ENCODE data around the gene OR5K4.
"Not testable (repeated sequence)": the region's sequence is repeated elsewhere in the genome, so short reads cannot be mapped to it uniquely, and the experiment has no call there.

OR5K4 gene

DNA sequence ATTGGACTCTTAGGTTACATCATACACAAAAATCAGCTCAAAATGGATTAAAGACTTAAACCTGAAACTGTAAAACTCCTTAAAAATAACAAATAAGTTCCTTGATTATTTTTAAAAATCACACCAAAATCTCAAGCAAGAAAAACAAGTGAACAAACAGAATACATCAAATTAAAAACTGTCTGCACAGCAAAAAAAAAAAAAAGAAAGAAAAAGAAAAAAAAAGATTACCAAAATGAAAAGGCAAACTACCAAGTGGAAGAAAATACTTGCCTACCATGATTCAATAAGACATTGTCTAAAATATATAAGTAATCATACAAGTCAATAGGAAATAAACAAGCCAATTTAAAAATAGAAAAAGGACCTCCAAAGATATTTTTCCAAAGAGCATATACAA is 17.5 kb downstream of the OR5K4 start:
- no peak for DNase-seq (ENCODE audit: low read depth in 1 of 2, low spot score in 1 of 2)

DNA sequence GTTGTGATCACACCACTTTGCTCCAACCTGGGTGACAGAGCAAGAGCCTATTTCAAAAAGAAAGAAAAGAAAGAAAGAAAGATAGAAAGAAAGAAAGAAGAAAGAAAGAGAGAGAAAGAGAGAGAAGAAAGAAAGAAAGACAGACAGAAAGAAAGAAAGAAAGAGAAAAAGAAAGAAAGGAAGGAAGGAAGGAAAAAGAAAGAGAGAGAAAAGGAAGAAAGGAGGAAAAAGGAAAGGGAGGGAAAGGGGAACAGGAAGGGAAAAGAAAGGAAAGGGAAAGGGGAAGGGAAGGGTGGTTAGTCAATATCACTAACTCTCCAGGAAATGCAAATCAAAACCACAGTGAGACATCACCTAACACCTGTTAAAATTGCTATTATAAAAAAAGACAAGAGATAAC is 18.2 kb downstream of the OR5K4 start:
- no peak for DNase-seq (ENCODE audit: low read depth in 1 of 2, low spot score in 1 of 2)

DNA sequence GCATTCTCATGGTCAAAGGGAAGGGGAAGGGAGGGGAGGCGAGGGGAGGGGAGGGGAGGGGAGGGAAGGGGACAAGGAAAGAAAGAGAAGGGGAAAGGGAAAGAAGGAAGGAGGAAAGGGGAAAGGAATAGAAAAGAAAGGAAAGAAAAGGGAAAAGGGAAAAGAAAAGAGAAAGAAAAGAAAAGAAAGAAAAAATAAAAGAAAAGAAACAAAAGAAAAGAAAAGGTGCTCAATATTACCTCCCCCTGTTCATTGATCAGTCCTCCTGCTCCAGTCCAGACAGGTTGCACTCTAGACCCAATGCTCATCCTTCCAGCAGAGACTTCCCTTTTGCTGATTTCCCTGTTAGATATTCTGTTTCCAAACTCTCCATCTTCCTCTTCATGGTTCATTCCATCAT is 18.8 kb downstream of the OR5K4 start:
- DNase-seq (ENCODE audit: low read depth in 1 of 2, low spot score in 1 of 2): no peak

DNA sequence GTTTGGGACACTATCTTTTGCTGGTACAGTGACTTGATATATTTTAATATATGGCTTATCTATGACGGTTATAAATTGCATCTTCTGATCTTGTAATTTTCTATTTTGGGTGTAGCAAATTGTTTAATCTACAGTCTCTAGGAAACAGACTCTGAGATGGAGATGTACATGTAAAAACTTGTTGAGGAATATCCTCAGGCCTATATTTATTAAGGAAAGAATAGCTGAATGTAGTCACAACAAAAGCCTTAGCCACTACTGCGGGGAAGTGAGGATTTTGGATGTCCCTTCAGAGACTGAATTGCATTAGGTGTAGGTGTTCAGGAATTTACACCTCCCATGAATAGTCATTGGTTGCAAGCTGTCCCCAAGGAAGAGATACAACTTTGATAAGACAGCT is 23.0 kb downstream of the OR5K4 start:
- DNase-seq (ENCODE audit: low read depth in 1 of 2, low spot score in 1 of 2): no peak

DNA sequence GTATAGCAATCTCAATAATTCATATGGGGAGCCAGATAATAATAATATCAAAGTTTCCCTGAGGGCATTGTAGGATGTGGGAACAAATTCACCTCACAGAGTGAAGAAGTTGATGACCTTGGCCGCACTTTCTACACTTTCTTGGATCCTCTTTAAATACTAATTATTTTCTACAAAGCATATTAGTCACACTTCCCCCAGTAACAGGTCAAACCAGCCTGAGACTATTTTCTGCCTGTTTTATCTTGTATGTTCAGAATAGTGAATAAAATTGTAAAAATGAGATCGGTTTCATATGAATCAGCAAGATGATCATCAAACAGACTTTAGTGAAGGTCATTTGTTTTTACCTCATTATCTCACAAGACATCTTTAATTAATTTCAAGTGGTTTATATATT is 34.5 kb downstream of the OR5K4 start:
- DNase-seq (ENCODE audit: low read depth in 1 of 2, low spot score in 1 of 2): no peak

DNA sequence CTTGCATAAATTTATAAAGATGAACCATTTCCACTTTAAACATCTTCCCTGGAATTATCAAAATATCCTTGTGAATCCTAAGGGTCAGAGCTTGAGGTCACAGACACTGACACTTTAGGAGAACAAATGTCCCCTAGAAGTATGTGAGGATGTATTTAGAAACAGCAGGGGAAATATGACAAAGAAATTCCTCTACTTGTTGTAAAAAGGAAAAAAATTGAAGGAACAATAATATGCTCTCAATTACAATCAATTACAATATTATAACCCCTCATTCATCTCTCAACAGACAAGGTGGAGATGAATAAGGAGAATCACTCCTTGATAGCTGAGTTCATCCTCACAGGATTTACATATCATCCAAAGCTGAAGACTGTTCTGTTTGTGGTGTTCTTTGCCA is 36.7 kb downstream of the OR5K4 start, which contains the start of gene OR5K3:
TSS of gene OR5K3 (plus strand) at position 301 of the 400 bp plus-strand sequence. CDS start at position 301, 0 bp downstream.
- DNase-seq (ENCODE audit: low read depth in 1 of 2, low spot score in 1 of 2): no peak

DNA sequence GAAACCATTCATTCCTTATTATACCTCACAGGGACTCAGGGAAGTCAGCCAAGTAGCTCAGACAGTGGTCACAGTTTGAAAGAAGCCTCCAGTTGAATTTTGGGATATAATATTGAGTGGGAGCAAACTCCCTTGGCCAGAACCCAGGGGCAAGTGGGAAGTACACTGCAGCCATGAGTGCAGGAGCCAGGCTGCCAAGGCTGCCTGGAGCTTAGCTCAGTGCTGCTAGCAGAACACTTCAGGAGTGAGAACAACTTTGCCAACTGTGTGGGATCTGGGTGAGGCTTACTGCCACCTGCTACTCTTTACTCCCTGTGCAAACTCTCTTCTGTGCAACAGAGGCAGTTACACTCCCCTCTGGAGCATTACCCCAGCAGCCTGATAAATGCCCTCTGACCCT is 41.4 kb downstream of the OR5K4 start:
- DNase-seq (ENCODE audit: low read depth in 1 of 2, low spot score in 1 of 2): no peak

DNA sequence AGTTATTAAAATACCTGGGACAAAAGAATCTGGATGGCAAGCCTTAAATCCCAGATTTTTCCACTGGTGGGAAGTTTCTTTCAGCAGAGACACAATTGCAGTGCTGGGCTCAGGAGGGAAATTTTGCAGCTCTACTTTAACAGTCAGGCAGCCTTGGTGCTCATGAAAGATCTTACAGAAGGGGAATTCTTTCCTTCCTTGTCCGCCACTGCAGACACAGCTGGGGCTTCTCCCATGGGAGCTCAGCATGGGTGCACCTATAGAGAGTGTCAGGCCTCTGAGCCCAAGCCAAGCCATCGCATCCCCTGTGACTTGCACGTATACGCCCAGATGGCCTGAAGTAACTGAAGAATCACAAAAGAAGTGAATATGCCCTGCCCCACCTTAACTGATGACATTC is 42.8 kb downstream of the OR5K4 start:
- not testable (repeated sequence) for DNase-seq (ENCODE audit: low read depth in 1 of 2, low spot score in 1 of 2)

DNA sequence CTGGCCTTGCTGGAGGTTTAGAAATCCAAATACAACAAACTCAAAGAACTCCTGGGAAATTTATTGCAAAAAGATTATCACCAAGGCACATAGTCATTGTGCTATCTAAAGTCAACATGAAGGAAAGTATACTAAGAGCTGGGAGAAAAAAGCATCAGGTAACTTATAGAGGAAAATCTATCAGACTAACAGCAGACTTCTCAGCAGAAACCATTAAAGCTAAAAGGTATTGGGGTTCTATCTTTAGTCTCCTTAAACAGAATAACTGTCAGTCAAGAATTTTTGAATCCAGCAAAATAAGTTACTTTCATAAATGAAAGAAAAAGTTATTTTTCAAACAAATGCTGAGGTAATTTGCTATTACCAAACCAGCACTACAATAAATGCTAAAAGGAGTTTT is 44.9 kb downstream of the OR5K4 start:
- DNase-seq (ENCODE audit: low read depth in 1 of 2, low spot score in 1 of 2): no peak

DNA sequence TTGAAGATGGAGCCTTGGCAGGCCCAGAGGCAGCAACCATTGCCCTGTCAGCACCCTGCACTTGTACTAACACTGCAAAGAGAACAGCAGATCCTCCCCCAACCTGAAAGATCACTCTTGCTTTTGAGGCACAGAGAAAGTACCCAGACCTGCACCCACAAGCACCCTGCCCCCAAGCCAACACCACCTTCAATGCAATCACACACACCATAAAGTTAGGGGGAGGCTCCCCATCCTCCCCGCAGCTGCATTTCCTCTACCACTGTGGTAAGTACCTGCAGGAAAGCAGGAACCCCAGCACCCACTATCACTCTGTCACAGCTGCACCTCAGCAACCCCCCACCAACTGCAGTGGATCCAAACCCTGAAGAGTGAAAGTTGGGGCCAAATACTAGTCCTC is 48.9 kb downstream of the OR5K4 start:
- no peak for DNase-seq (ENCODE audit: low read depth in 1 of 2, low spot score in 1 of 2)

DNA sequence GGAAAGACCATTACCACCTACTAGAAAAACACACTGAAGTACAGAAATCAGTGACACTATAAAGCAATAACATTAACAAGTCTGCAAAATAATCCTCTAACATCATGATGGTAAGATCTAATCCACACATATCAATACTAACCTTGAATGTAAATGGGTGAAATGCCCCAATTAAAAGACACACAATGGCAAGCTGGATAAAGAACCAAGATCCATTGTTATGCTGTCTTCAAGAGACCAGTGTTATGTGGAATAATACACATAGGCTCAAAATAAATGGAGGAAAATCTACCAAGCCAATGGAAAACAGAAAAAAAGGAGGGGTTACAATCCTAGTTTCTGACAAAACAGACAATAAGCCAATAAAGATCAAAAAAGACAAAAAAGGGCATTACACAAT is 50.4 kb downstream of the OR5K4 start:
- no peak for DNase-seq (ENCODE audit: low read depth in 1 of 2, low spot score in 1 of 2)

Data from stimulated activated CD4-positive, alpha-beta T cell treated with anti-CD3 and anti-CD28 coated beads, Interleukin-15, amount 100 ng/mL, for 1 hour (primary cell).